Keratinocyte (primary cell): ENCODE measurements around the gene NRP2. TPM values are rescaled to one million over a fixed set of nuclear protein-coding genes. Genes with fewer than 3 reads are reported as not detected.
A peak's percentile ranks its signal among the peaks of the same experiment; 100 is the strongest.

ENCODE experiments used
- DNase-seq: peaks from one replicate; pipeline ENCODE4 v3.0.0-alpha.2; 2011; ENCODE audit warnings: low read depth, missing footprints, low spot score
- FAIRE-seq: peaks from 2 replicates; lab custom pipeline; 2011; peaks lifted over from hg19 to GRCh38; lab: Jason Lieb, UNC
- H2AFZ ChIP-seq: 2 replicates; pipeline ENCODE4 v1.6.0; 2012; ENCODE audit warnings: low read length, control low read depth, inconsistent platforms; ENCODE audit not compliant: control insufficient read depth
- H3K27ac ChIP-seq: 2 replicates; pipeline ENCODE4 v1.5.1; 2011; ENCODE audit warnings: low read length; ENCODE audit not compliant: control insufficient read depth, insufficient read depth
- H3K27me3 ChIP-seq: 3 replicates; pipeline ENCODE4 v1.6.0; 2011; ENCODE audit warnings: low read length; ENCODE audit not compliant: control insufficient read depth, insufficient read depth; ENCODE audit errors: extremely low read depth
- H3K36me3 ChIP-seq, 2 experiments: 2 replicates in 1 of 2; 3 replicates in 1 of 2; pipeline ENCODE4 v1.5.1; 2011; ENCODE audit warnings: low read length in 2 of 2, mild to moderate bottlenecking in 1 of 2; ENCODE audit not compliant: control insufficient read depth in 2 of 2, insufficient read depth in 2 of 2; ENCODE audit errors: extremely low read depth in 1 of 2
- H3K4me1 ChIP-seq: 3 replicates; pipeline ENCODE4 v1.5.1; 2011; ENCODE audit warnings: low read length; ENCODE audit not compliant: control insufficient read depth, insufficient read depth; ENCODE audit errors: extremely low read depth
- H3K4me2 ChIP-seq: 3 replicates; pipeline ENCODE4 v1.6.0; 2011; ENCODE audit warnings: low read depth, low read length; ENCODE audit not compliant: control insufficient read depth, insufficient read depth; ENCODE audit errors: extremely low read depth
- H3K4me3 ChIP-seq, 3 experiments: fragments of 200-600 bp in 1 of 3; sonication (generic) in 1 of 3; 2 replicates in 2 of 3; 3 replicates in 1 of 3; pipeline ENCODE4 v1.5.1; 2011 to 2016; ENCODE audit warnings: low read length in 3 of 3, mild to moderate bottlenecking in 3 of 3, control low read depth in 2 of 3, inconsistent platforms in 1 of 3, low read depth in 1 of 3, mixed read lengths in 1 of 3, mixed run types in 1 of 3, moderate library complexity in 1 of 3; ENCODE audit not compliant: control insufficient read depth in 2 of 3, insufficient read depth in 2 of 3; ENCODE audit errors: extremely low read depth in 1 of 3
- H3K79me2 ChIP-seq: 2 replicates; pipeline ENCODE4 v1.6.0; 2012; ENCODE audit warnings: low read length; ENCODE audit not compliant: control insufficient read depth, insufficient read depth
- H3K9ac ChIP-seq: 3 replicates; pipeline ENCODE4 v1.6.0; 2011; ENCODE audit warnings: low read length; ENCODE audit not compliant: control insufficient read depth, insufficient read depth; ENCODE audit errors: extremely low read depth
- H3K9me1 ChIP-seq: 3 replicates; pipeline ENCODE4 v1.6.0; 2011; ENCODE audit warnings: low read length; ENCODE audit not compliant: control insufficient read depth, insufficient read depth; ENCODE audit errors: extremely low read depth
- H3K9me3 ChIP-seq: 2 replicates; pipeline ENCODE4 v1.5.1; 2012; ENCODE audit warnings: low read depth, low read length; ENCODE audit not compliant: control insufficient read depth
- H4K20me1 ChIP-seq: 3 replicates; pipeline ENCODE4 v1.6.0; 2011; ENCODE audit warnings: low read length; ENCODE audit not compliant: control insufficient read depth, insufficient read depth; ENCODE audit errors: extremely low read depth
- CTCF ChIP-seq, 3 experiments: IDR thresholded peaks in 1 of 3; conservative IDR thresholded peaks in 1 of 3; optimal IDR thresholded peaks in 1 of 3; 2 replicates in 2 of 3; 3 replicates in 1 of 3; pipeline versions ENCODE3 to v1.5.1; 2011; ENCODE audit warnings: low read length in 3 of 3, mild to moderate bottlenecking in 3 of 3, moderate library complexity in 2 of 3, control low read depth in 1 of 3, inconsistent platforms in 1 of 3; ENCODE audit not compliant: insufficient read depth in 2 of 3; ENCODE audit errors: extremely low read depth in 1 of 3
- EZH2 ChIP-seq: IDR thresholded peaks from one replicate; pipeline ENCODE4 v1.6.1; 2012; ENCODE audit warnings: inconsistent platforms, mild to moderate bottlenecking, low read length, moderate library complexity
- dilution Hi-C: fragments of 300-500 bp; cut with MboI; formaldehyde crosslinking; loops from one replicate; pipeline ENCODE4 v1.7.0; 2020; ENCODE audit warnings: low sequenced_read_pairs; ENCODE audit not compliant: extremely low pct_ligation_motif_present
- polyA plus RNA-seq, 5 experiments: library from polyadenylated mRNA; depleted of rRNA in 3 of 5; stranded (reverse) in 3 of 5; stranded (forward) in 1 of 5; unstranded in 1 of 5; fragments of >200 nt; gene quantifications; 1 replicate in 1 of 5; 2 replicates in 3 of 5; 3 replicates in 1 of 5; pipeline versions ENCODE4 v1.2.1 to v1.2.3, GENCODE V29; 2011 to 2012; ENCODE audit warnings: missing spikeins in 2 of 5, low read depth in 1 of 5, low replicate concordance in 1 of 5

NRP2 gene
- polyA plus RNA-seq, 1 donor (not counting 4 experiments of a cell fraction or from before 2014, with no cell fraction given): 20.6 TPM

GRCh38 chr2:205659922-205660321 lies 22.4 kb upstream of the NRP2 start:
- FAIRE-seq (no peak), DNase-seq (no peak)
- Histone ChIP-seq H2AFZ (no peak overlapping the region), H3K79me2 (no peaks in the 10 kb centered on the region), H3K27me3 (no peaks in the 10 kb centered on the region), H3K36me3 (no peaks in the 10 kb centered on the region), H3K4me3 (peak overlapping the region in 2 of 3 experiments; percentile 11 to 14), H3K9ac (no peak overlapping the region), H4K20me1 (no peaks in the 10 kb centered on the region), H3K4me1 (peaks cover 27% of the 10 kb centered on the region), H3K9me1 (no peaks in the 10 kb centered on the region), H3K4me2 (peak overlapping the region; percentile 80), H3K27ac (no peak overlapping the region), H3K9me3 (no peaks in the 10 kb centered on the region)
- dilution Hi-C loops: no loop called here
- TF ChIP-seq EZH2 (no peak), CTCF (optimal IDR thresholded peaks at IDR 0.05 in 1 of 3, IDR thresholded peaks at IDR 0.05 in 1 of 3, conservative IDR thresholded peaks at IDR 0.05 in 1 of 3; ENCODE audit: extremely low read depth in 1 of 3, insufficient read depth in 2 of 3, low read length in 3 of 3) (no peak)

GRCh38 chr2:205660521-205661124 lies 21.7 kb upstream of the NRP2 start:
- Histone ChIP-seq H3K27me3 (no peaks in the 10 kb centered on the region), H3K9ac (peak overlapping the region; percentile 14), H4K20me1 (no peaks in the 10 kb centered on the region), H3K4me1 (peaks cover 28% of the 10 kb centered on the region), H3K36me3 (no peaks in the 10 kb centered on the region), H3K4me2 (peak overlapping the region; percentile 80), H3K27ac (peak overlapping the region; percentile 42), H2AFZ (peak overlapping the region; percentile 62), H3K4me3 (peak overlapping the region in 1 of 3 experiments; percentile 26), H3K9me3 (no peaks in the 10 kb centered on the region), H3K9me1 (no peaks in the 10 kb centered on the region), H3K79me2 (no peaks in the 10 kb centered on the region)
- dilution Hi-C loops: no loop called here
- DNase-seq: no peak
- peak; percentile 98 for FAIRE-seq
- TF ChIP-seq CTCF (optimal IDR thresholded peaks at IDR 0.05 in 1 of 3, IDR thresholded peaks at IDR 0.05 in 1 of 3, conservative IDR thresholded peaks at IDR 0.05 in 1 of 3; ENCODE audit: extremely low read depth in 1 of 3, insufficient read depth in 2 of 3, low read length in 3 of 3): no peak
- TF ChIP-seq EZH2: no peak
